A673 (cell line): ENCODE results near the gene DMD.

Source experiments
- EZH2 ChIP-seq: fragments of 200-600 bp; sonication (generic); IDR thresholded peaks from 2 replicates; pipeline ENCODE4 v1.6.1; 2017; ENCODE audit warnings: borderline replicate concordance, low read depth, mild to moderate bottlenecking, mixed read lengths, antibody characterized with exemption, low read length; ENCODE audit not compliant: poor library complexity, severe bottlenecking
- TF ChIP-seq, protein P1 (sequence below): fragments of 300-800, 200-600 bp; sonication (generic); conservative IDR thresholded peaks from 2 replicates; pipeline ENCODE4 v1.5.1; 2017; ENCODE audit warnings: low read depth, mild to moderate bottlenecking, antibody characterized with exemption, low read length, moderate library complexity, mixed read lengths

DNA sequence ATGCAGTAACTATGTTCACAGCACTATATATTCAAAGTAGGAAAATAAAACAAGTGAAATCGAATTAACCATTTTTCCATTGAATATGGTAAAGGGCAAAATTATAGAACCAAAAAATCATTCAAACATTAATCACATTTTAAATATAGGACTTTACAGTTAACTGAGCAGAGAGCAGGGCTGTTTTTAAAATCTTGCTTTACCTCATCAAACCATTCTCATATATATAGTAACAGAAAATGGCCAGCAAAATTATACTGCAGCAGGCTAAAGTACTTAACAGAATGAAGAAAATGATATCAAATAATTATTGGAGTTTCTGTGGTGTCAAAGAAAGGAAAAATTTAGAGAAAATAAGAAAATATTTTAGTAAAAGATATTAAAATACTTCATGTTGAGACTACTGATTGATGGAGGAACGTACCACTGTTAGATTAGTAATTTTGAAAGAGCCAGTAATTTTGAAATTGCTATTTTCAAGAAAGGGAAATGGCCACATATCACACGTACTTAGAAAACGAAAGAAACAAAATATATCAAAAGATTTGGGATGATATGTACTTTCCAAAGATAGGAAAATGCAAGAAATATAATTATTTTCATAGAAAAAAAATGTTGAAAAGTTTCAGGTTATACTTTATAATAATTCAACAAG lies 813.7 kb downstream of the DMD start:
- TF ChIP-seq, protein P1, sequence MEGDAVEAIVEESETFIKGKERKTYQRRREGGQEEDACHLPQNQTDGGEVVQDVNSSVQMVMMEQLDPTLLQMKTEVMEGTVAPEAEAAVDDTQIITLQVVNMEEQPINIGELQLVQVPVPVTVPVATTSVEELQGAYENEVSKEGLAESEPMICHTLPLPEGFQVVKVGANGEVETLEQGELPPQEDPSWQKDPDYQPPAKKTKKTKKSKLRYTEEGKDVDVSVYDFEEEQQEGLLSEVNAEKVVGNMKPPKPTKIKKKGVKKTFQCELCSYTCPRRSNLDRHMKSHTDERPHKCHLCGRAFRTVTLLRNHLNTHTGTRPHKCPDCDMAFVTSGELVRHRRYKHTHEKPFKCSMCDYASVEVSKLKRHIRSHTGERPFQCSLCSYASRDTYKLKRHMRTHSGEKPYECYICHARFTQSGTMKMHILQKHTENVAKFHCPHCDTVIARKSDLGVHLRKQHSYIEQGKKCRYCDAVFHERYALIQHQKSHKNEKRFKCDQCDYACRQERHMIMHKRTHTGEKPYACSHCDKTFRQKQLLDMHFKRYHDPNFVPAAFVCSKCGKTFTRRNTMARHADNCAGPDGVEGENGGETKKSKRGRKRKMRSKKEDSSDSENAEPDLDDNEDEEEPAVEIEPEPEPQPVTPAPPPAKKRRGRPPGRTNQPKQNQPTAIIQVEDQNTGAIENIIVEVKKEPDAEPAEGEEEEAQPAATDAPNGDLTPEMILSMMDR = no peak
- no peak for TF ChIP-seq EZH2
